Right lobe of liver (tissue), 6 donors: ENCODE data around the gene SLC29A1. TPM values are rescaled to one million over a fixed set of nuclear protein-coding genes. Genes with fewer than 3 reads are reported as not detected.
A peak's percentile ranks its signal among the peaks of the same experiment; 100 is the strongest.

Source experiments
- ATAC-seq, 4 donors: fragments of 200-7000 bp; cut with Tn5 transposase; one replicate each; pipeline ENCODE4 v1.9.1; 2020; ENCODE audit warnings: mild to moderate bottlenecking in 4 of 4, moderate library complexity in 4 of 4
- DNase-seq, 3 donors: peaks; one replicate each; pipeline ENCODE4 v3.0.0-alpha.2; 2020
- H3K27ac ChIP-seq, 3 donors: fragments of 200-600 bp; one replicate each; pipeline ENCODE4 v1.8.0; 2022
- H3K27me3 ChIP-seq, 2 donors: fragments of 200-600 bp; one replicate each; pipeline ENCODE4 v1.8.0; 2022
- H3K36me3 ChIP-seq, 4 donors: fragments of 200-600 bp; sonication (generic) in 1 of 4; one replicate each; pipeline versions ENCODE4 v1.5.1 to v1.8.0; 2017 to 2022; ENCODE audit warnings: control low read depth in 1 of 4
- H3K4me1 ChIP-seq, 4 donors: fragments of 200-600 bp; sonication (generic) in 1 of 4; one replicate each; pipeline versions ENCODE4 v1.5.1 to v1.8.0; 2017 to 2022; ENCODE audit warnings: control low read depth in 1 of 4
- H3K4me3 ChIP-seq, 3 donors: fragments of 200-600 bp; one replicate each; pipeline ENCODE4 v1.8.0; 2022
- H3K9me3 ChIP-seq, 4 donors: fragments of 200-600 bp; sonication (generic) in 1 of 4; one replicate each; pipeline versions ENCODE4 v1.5.1 to v1.8.0; 2017 to 2022; ENCODE audit warnings: control low read depth in 1 of 4
- CTCF ChIP-seq, 4 donors: fragments of 200-600 bp in 3 of 4; fragments of 450-650 bp in 1 of 4; IDR thresholded peaks; one replicate each; pipeline versions ENCODE4 v1.5.1 to v1.8.0; 2016 to 2022; ENCODE audit warnings: antibody characterized with exemption in 4 of 4, mild to moderate bottlenecking in 2 of 4
- POLR2A ChIP-seq: fragments of 450-650 bp; IDR thresholded peaks from one replicate; pipeline ENCODE4 v1.6.1; 2017; ENCODE audit warnings: antibody characterized with exemption, mild to moderate bottlenecking
- WGBS: methylation state at CpG from one replicate; pipeline ENCODE4 v1.1.6; 2018; ENCODE audit warnings: low coverage, low lambda C conversion rate; ENCODE audit not compliant: insufficient coverage; ENCODE audit errors: missing lambda C conversion rate; 5-methylcytosine and 5-hydroxymethylcytosine counted together
- intact Hi-C, 2 donors: fragments of 100-400 bp; cut with DNase I; formaldehyde crosslinking; loops; one replicate each; pipeline versions ENCODE4 v1.11.2 to v1.14.1; 2022
- total RNA-seq, 6 experiments: library from RNA; depleted of rRNA in 2 of 6; stranded (reverse); fragments of >200 nt in 2 of 6; fragmentation: NEBNext Ultra II Directional in 3 of 6; extraction: Animal tissue kit (Norgen Biotek cat#: 25700) in 3 of 6; gene quantifications; one replicate each; pipeline versions ENCODE4 v1.1.0 to v1.2.4, GENCODE V29; 2016 to 2023
- donor health status: DM: no; HTN: yes; CAD: no.
- donor health status: DM: no; HTN: no; CAD: no.
- donor health status: DM: no; HTN: no; CAD: no.
- donor health status: DM: no; HTN: yes; CAD: no.
- donor health status: DM: no; HTN: yes; CAD: no.

Gene SLC29A1
- total RNA-seq, 6 experiments from 2014 or later = 27.4 to 51.3 (median 31.4) TPM

DNA sequence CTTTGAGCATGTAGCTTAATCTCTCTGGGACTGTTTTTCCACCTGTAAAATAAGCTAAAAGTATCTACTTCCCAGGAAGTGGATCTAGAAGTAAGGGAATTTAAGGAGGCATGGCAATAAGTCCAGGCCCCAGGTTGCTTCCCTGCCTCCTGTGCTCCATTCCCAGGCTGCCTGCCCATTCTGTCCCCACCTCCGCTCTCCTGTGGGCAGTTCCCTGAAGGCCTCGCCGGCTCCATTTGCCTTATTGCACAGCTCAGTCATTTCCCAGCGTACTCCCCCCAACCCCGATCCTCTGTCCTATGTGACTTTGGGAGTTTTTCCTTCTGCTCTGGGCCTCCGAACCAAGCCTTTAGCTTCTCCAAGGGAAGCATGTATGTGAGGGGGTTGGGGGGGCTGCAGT is 4.6 kb downstream of the SLC29A1 start:
- WGBS = 95% methylated on average over 5 of the region's 6 CpGs
- intact Hi-C loops = no loop called here
- Histone ChIP-seq H3K27ac (peak overlapping the region in 2 of 3 donors; percentile 32 to 77), H3K27me3 (no peaks in the 10 kb centered on the region), H3K4me3 (no peak overlapping the region), H3K4me1 (peaks cover 0 to 76% (median 24%) of the 10 kb centered on the region in 4 donors), H3K9me3 (no peaks in the 10 kb centered on the region), H3K36me3 (peaks cover 0 to 12% (median 0%) of the 10 kb centered on the region in 4 donors)
- no peak for TF ChIP-seq CTCF (IDR thresholded peaks at IDR 0.05)
- TF ChIP-seq POLR2A = no peak
- DNase-seq (no peak), ATAC-seq (no peak)

DNA sequence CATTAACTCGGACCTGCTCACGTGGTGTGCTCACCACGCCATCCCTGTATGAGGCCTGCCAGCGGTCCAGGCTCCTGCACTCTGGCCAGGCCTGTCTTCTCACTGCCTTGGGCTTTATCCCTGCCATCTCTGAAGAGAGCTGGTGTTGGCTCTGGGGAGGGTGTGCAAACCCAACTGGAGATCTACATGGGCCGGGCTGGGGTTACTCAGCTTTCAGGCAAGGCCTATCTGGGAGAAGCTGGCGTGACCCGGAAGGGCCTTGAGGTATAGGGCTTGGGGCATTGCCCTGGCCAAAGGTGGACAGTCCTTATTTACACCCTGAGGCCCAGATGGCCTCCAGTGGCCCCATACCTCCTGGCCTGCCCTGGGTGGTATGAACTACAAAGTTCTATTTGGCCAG is 5.0 kb downstream of the SLC29A1 start:
- 59% methylated on average over 3 of the region's 7 CpGs for WGBS
- DNase-seq (peak; percentile 73 to 91 (median 87)), ATAC-seq (peak; percentile 57 to 69 (median 62))
- Histone ChIP-seq H3K27me3 (no peaks in the 10 kb centered on the region), H3K36me3 (peaks cover 0 to 12% (median 0%) of the 10 kb centered on the region in 4 donors), H3K9me3 (no peaks in the 10 kb centered on the region), H3K27ac (peak overlapping the region; percentile 23 to 77 (median 32)), H3K4me3 (no peak overlapping the region), H3K4me1 (peaks cover 0 to 80% (median 26%) of the 10 kb centered on the region in 4 donors)
- no peak for TF ChIP-seq POLR2A
- TF ChIP-seq CTCF (IDR thresholded peaks at IDR 0.05) = no peak
- intact Hi-C loops = no loop called here

DNA sequence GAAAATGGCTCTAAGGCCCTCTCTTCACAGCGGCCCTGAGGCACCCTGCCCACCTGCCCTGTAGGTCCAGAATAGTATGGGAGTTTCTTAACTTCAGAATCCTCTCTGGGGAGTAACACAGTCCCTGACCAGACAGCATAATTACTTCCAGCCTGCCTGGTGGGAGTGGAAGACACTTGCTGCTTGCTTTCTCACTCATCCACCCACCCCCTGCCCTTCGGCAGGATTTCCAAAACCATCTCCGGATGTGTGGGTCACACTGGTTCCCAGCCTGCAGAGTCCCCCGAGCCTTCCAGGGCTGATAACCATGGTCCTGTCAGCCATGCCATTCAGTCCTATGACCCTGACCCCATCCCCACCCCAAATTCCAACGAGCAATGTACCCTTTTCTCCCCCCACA is 5.4 kb downstream of the SLC29A1 start:
- Histone ChIP-seq H3K36me3 (peaks cover 0 to 12% (median 0%) of the 10 kb centered on the region in 4 donors), H3K27ac (peak overlapping the region; percentile 23 to 77 (median 32)), H3K27me3 (no peaks in the 10 kb centered on the region), H3K4me1 (peaks cover 0 to 82% (median 28%) of the 10 kb centered on the region in 4 donors), H3K4me3 (no peak overlapping the region), H3K9me3 (no peaks in the 10 kb centered on the region)
- TF ChIP-seq CTCF (IDR thresholded peaks at IDR 0.05) (no peak), POLR2A (no peak)
- intact Hi-C loops = no loop called here
- WGBS = 32% methylated on average over 4 of the region's 5 CpGs
- DNase-seq (no peak), ATAC-seq (peak in 1 of 4 donors; percentile 1)

- peaks cover 0 to 12% (median 0%) of the 10 kb centered on the region in 4 donors for H3K36me3 ChIP-seq
- intact Hi-C loops = loop anchor here (5.0 to 10.0 kb wide), 3 partner anchors 55 to 125 kb away; no protein-coding TSS in a partner anchor
Observed at GRCh38 chr6:44229376-44230033, 6.1 kb downstream of the SLC29A1 start.

More at GRCh38 chr6:44229376-44230033, 6.1 kb downstream of the SLC29A1 start:
- TF ChIP-seq CTCF (IDR thresholded peaks at IDR 0.05) (no peak), POLR2A (no peak)
- H3K9me3 ChIP-seq = no peaks in the 10 kb centered on the region
- DNase-seq (peak; percentile 75 to 92 (median 88)), ATAC-seq (peak; percentile 62 to 77 (median 68))
- H3K27ac ChIP-seq = peak overlapping the region in 2 of 3 donors; percentile 23 to 77
- H3K27me3 ChIP-seq = no peaks in the 10 kb centered on the region
- H3K4me3 ChIP-seq = peak overlapping the region in 1 of 3 donors; percentile 21
- H3K4me1 ChIP-seq = peaks cover 0 to 82% (median 30%) of the 10 kb centered on the region in 4 donors
- 30% methylated on average over 5 of the region's 11 CpGs for WGBS
